Endothelial cell of umbilical vein (primary cell): ENCODE results near the gene POLA1. TPM values are rescaled to one million over a fixed set of nuclear protein-coding genes. Genes with fewer than 3 reads are reported as not detected.

Experiments used
- BruUV-seq: library from RNA; stranded (reverse); fragments of 400-500 nt; replicated peaks from 2 replicates; lab custom pipeline; 2021; lab: Mats Ljungman, UMichigan
- CTCF ChIA-PET: fragments of 300-600, 350-600 bp; sonication (Branson Sonifier 250); formaldehyde crosslinking; loops from one replicate; lab custom pipeline; 2021; ENCODE audit warnings: antibody characterized with exemption, inconsistent platforms; lab: Charles Lee
- POLR2A ChIA-PET: fragments of 300-600, 350-600 bp; sonication (Branson Sonifier 250); formaldehyde crosslinking; loops from one replicate; lab custom pipeline; 2021; ENCODE audit warnings: antibody characterized with exemption, inconsistent platforms; lab: Charles Lee
- DNase-seq: peaks from one replicate; pipeline ENCODE4 v3.0.0-alpha.2; 2011; ENCODE audit warnings: low read depth, low spot score
- FAIRE-seq: peaks from 2 replicates; lab custom pipeline; 2011; peaks lifted over from hg19 to GRCh38; lab: Jason Lieb, UNC
- H2AFZ ChIP-seq: 2 replicates; pipeline ENCODE4 v1.6.0; 2012; ENCODE audit warnings: low read depth, low read length, control low read depth, inconsistent platforms
- H3K27ac ChIP-seq: 2 replicates; pipeline ENCODE4 v1.5.1; 2011; ENCODE audit warnings: low read depth, mild to moderate bottlenecking, control low read depth, low read length, moderate library complexity; ENCODE audit not compliant: insufficient read depth
- H3K27me3 ChIP-seq, 2 experiments: 2 replicates each; pipeline versions ENCODE4 v1.6.0 to v1.6.1; 2011; ENCODE audit warnings: low read length in 2 of 2, mixed read lengths in 1 of 2; ENCODE audit not compliant: control insufficient read depth in 2 of 2, insufficient read depth in 2 of 2
- H3K36me3 ChIP-seq, 2 experiments: 2 replicates in 1 of 2; 3 replicates in 1 of 2; pipeline ENCODE4 v1.5.1; 2011; ENCODE audit warnings: low read length in 2 of 2, mild to moderate bottlenecking in 1 of 2, moderate library complexity in 1 of 2; ENCODE audit not compliant: control insufficient read depth in 2 of 2, insufficient read depth in 2 of 2; ENCODE audit errors: extremely low read depth in 1 of 2
- H3K4me1 ChIP-seq: 3 replicates; pipeline ENCODE4 v1.5.1; 2011; ENCODE audit warnings: mild to moderate bottlenecking, low read length; ENCODE audit not compliant: control insufficient read depth, insufficient read depth; ENCODE audit errors: extremely low read depth
- H3K4me2 ChIP-seq: 2 replicates; pipeline ENCODE4 v1.6.1; 2011; ENCODE audit warnings: low read length, control low read depth, mixed read lengths; ENCODE audit not compliant: insufficient read depth
- H3K4me3 ChIP-seq, 3 experiments: fragments of 200-600 bp in 1 of 3; sonication (generic), shearing (Covaris generic) in 1 of 3; replicated peaks in 1 of 3; 2 replicates each; pipeline ENCODE4 v1.5.1; 2011 to 2016; ENCODE audit warnings: control low read depth in 3 of 3, low read length in 3 of 3, mild to moderate bottlenecking in 2 of 3, inconsistent platforms in 1 of 3, low read depth in 1 of 3, moderate library complexity in 1 of 3; ENCODE audit not compliant: insufficient read depth in 1 of 3
- H3K79me2 ChIP-seq: 2 replicates; pipeline ENCODE4 v1.6.0; 2012; ENCODE audit warnings: low read length, inconsistent platforms; ENCODE audit not compliant: control insufficient read depth, insufficient read depth
- H3K9ac ChIP-seq: replicated peaks from 2 replicates; pipeline ENCODE3; 2011; ENCODE audit warnings: low read length, control low read depth; ENCODE audit not compliant: insufficient read depth; ENCODE audit errors: extremely low read depth
- H3K9me1 ChIP-seq: replicated peaks from 3 replicates; pipeline ENCODE4 v1.6.0; 2011; ENCODE audit warnings: mild to moderate bottlenecking, low read length; ENCODE audit not compliant: control insufficient read depth, insufficient read depth; ENCODE audit errors: extremely low read depth
- H3K9me3 ChIP-seq: replicated peaks from 2 replicates; pipeline ENCODE4 v1.5.1; 2012; ENCODE audit warnings: low read length, inconsistent platforms; ENCODE audit not compliant: control insufficient read depth, insufficient read depth
- H4K20me1 ChIP-seq: replicated peaks from 2 replicates; pipeline ENCODE3; 2011; ENCODE audit warnings: mild to moderate bottlenecking, low read length; ENCODE audit not compliant: control insufficient read depth, insufficient read depth; ENCODE audit errors: extremely low read depth
- CTCF ChIP-seq, 2 donors: IDR thresholded peaks; 1 replicate in 1 of 2; 2 replicates in 1 of 2; pipeline ENCODE4 v1.5.1; 2011; ENCODE audit warnings: low read length in 2 of 2, mild to moderate bottlenecking in 2 of 2, moderate library complexity in 2 of 2, control low read depth in 1 of 2, inconsistent platforms in 1 of 2, low read depth in 1 of 2; ENCODE audit not compliant: insufficient read depth in 1 of 2; ENCODE audit errors: extremely low read depth in 1 of 2
- EZH2 ChIP-seq: IDR thresholded peaks from 2 replicates; pipeline ENCODE4 v1.6.1; 2012; ENCODE audit warnings: borderline replicate concordance, low read depth, mild to moderate bottlenecking, moderate library complexity, low read length, inconsistent platforms; ENCODE audit not compliant: severe bottlenecking
- JUN ChIP-seq: IDR thresholded peaks from 2 replicates; pipeline ENCODE4 v1.6.1; 2011; ENCODE audit warnings: borderline replicate concordance, low read depth; ENCODE audit not compliant: insufficient read length, insufficient read depth
- MAX ChIP-seq: IDR thresholded peaks from 2 replicates; pipeline ENCODE4 v1.6.1; 2011; ENCODE audit not compliant: insufficient read depth, insufficient read length
- MYC ChIP-seq: IDR thresholded peaks from one replicate; pipeline ENCODE4 v1.6.1; 2011; ENCODE audit warnings: mild to moderate bottlenecking, low read depth, low read length
- POLR2A ChIP-seq: IDR thresholded peaks from 2 replicates; pipeline ENCODE4 v1.6.1; 2012; ENCODE audit warnings: low read depth, mild to moderate bottlenecking, control low read depth, low read length
- POLR2AphosphoS5 ChIP-seq: IDR thresholded peaks from 2 replicates; pipeline ENCODE4 v1.6.1; 2012; ENCODE audit warnings: low read depth, mild to moderate bottlenecking, control low read depth, low read length, moderate library complexity; ENCODE audit not compliant: insufficient read depth
- dilution Hi-C: fragments of 300-500 bp; cut with MboI; formaldehyde crosslinking; loops from one replicate; pipeline ENCODE4 v1.15.0; 2019; ENCODE audit warnings: low sequenced_read_pairs; ENCODE audit not compliant: extremely low pct_ligation_motif_present
- intact Hi-C: fragments of 100-400 bp; cut with micrococcal nuclease; formaldehyde crosslinking; loops from one replicate; pipeline ENCODE4 v1.10.0; 2022
- polyA plus RNA-seq, 4 experiments: library from polyadenylated mRNA; depleted of rRNA in 3 of 4; stranded (reverse) in 3 of 4; unstranded in 1 of 4; fragments of >200 nt; gene quantifications; 2 replicates each; pipeline versions ENCODE4 v1.2.1 to v1.2.3, GENCODE V29; 2011 to 2012; ENCODE audit warnings: missing spikeins in 1 of 4
- total RNA-seq: library from RNA; stranded (reverse); gene quantifications from 2 replicates; pipeline ENCODE4 v1.2.3, GENCODE V29; 2021

The POLA1 gene
- total and polyA plus RNA-seq, 2 donors (not counting 3 experiments of a cell fraction or from before 2014, with no cell fraction given) = 1.8 to 18.6 TPM

GRCh38 chrX:24702362-24703184 lies 8.9 kb downstream of the POLA1 start:
- no peaks in the 10 kb centered on the region for H3K36me3 ChIP-seq
- no peaks in the 10 kb centered on the region for H3K27me3 ChIP-seq
- H3K4me1 ChIP-seq = no peaks in the 10 kb centered on the region
- H2AFZ ChIP-seq = no peak overlapping the region
- CTCF ChIA-PET = no interaction called here
- no peaks in the 10 kb centered on the region for H4K20me1 ChIP-seq
- TF ChIP-seq JUN (no peak), MAX (no peak), CTCF (IDR thresholded peaks at IDR 0.05; ENCODE audit: extremely low read depth in 1 of 2, insufficient read depth in 1 of 2, low read depth in 1 of 2, low read length in 2 of 2) (no peak), POLR2AphosphoS5 (no peak), MYC (no peak), EZH2 (no peak), POLR2A (no peak)
- H3K9me3 ChIP-seq = no peaks in the 10 kb centered on the region
- no peak overlapping the region for H3K4me3 ChIP-seq
- intact Hi-C loops = no loop called here
- H3K79me2 ChIP-seq = peaks cover 4% of the 10 kb centered on the region
- DNase-seq (no peak), FAIRE-seq (peak; percentile 24)
- H3K9ac ChIP-seq = no peak overlapping the region
- no peak overlapping the region for H3K4me2 ChIP-seq
- BruUV-seq = no TSS peak
- POLR2A ChIA-PET = no interaction called here
- no peak overlapping the region for H3K27ac ChIP-seq
- H3K9me1 ChIP-seq = no peaks in the 10 kb centered on the region
- dilution Hi-C loops = no loop called here
